ENCODE results near the gene TMEM54. TPM values are rescaled to one million over a fixed set of nuclear protein-coding genes. Genes with fewer than 3 reads are reported as not detected.

TMEM54 gene
- total RNA-seq, 4 donors from 2014 or later = 330 to 1,204 (median 846) TPM

- H3K4me1 ChIP-seq = peaks cover 10 to 30% (median 24%) of the 10 kb centered on the region in 4 donors
- DNase-seq = no peak
- no peaks in the 10 kb centered on the region for H3K27me3 ChIP-seq
- intact Hi-C loops (cut with DNase I; ENCODE audit: low total_unique reads) (no loop called here), in situ Hi-C loops (cut with MboI; ENCODE audit: low pct_ligation_motif_present in 1 of 4, low pct_unique_long_range_greater_than_20kb in 1 of 4, low sequenced_read_pairs in 3 of 4) (loop anchor here in 1 of 4 donors (25.0 kb wide), 1 partner anchor 114 kb away; no protein-coding TSS in a partner anchor)
- no peak for TF ChIP-seq POLR2AphosphoS5 (IDR thresholded peaks at IDR 0.05)
- no peak for TF ChIP-seq EP300 (IDR thresholded peaks at IDR 0.05; ENCODE audit: low read depth)
- no peak for TF ChIP-seq POLR2A (IDR thresholded peaks at IDR 0.05)
- H3K27ac ChIP-seq = peak overlapping the region; percentile 60 to 78 (median 78)
- no peaks in the 10 kb centered on the region for H3K9me3 ChIP-seq
- peaks cover 0 to 37% (median 17%) of the 10 kb centered on the region in 4 donors for H3K36me3 ChIP-seq
- H3K4me3 ChIP-seq = no peak overlapping the region
- WGBS, 2 donors (ENCODE audit: low coverage in 1 of 2) = 66 to 82% methylated on average over 4 to 6 of the region's 6 CpGs
These were observed 46.6 kb upstream of the TMEM54 start for GRCh38 chr1:32947669-32948389.

- in situ Hi-C loops (cut with MboI; ENCODE audit: low pct_ligation_motif_present in 1 of 4, low pct_unique_long_range_greater_than_20kb in 1 of 4, low sequenced_read_pairs in 3 of 4) (loop anchor here in 1 of 4 donors (25.0 kb wide), 1 partner anchor 116 kb away; no protein-coding TSS in a partner anchor), intact Hi-C loops (cut with DNase I; ENCODE audit: low total_unique reads) (no loop called here)
- no peak for DNase-seq
These were observed 45.2 kb upstream of the TMEM54 start for GRCh38 chr1:32946413-32946812.

GRCh38 chr1:32944180-32944579 lies 43.0 kb upstream of the TMEM54 start:
- Histone ChIP-seq H3K4me1 (peaks cover 21 to 46% (median 32%) of the 10 kb centered on the region in 4 donors), H3K27ac (no peak overlapping the region), H3K36me3 (peaks cover 0 to 48% (median 24%) of the 10 kb centered on the region in 4 donors), H3K4me3 (no peak overlapping the region), H3K9me3 (no peaks in the 10 kb centered on the region), H3K27me3 (no peaks in the 10 kb centered on the region)
- TF ChIP-seq CTCF (IDR thresholded peaks at IDR 0.05) (no peak), POLR2A (IDR thresholded peaks at IDR 0.05) (no peak), EP300 (IDR thresholded peaks at IDR 0.05; ENCODE audit: low read depth) (no peak)
- in situ Hi-C loops (cut with MboI; ENCODE audit: low pct_ligation_motif_present in 1 of 4, low pct_unique_long_range_greater_than_20kb in 1 of 4, low sequenced_read_pairs in 3 of 4) (loop anchor here in 1 of 4 donors (25.0 kb wide), 1 partner anchor 118 kb away; no protein-coding TSS in a partner anchor), intact Hi-C loops (cut with DNase I; ENCODE audit: low total_unique reads) (no loop called here)
- no peak for DNase-seq

More at GRCh38 chr1:32946413-32946812, 45.2 kb upstream of the TMEM54 start:
- Histone ChIP-seq H3K4me3 (no peak overlapping the region), H3K27ac (no peak overlapping the region), H3K9me3 (no peaks in the 10 kb centered on the region), H3K36me3 (peaks cover 0 to 48% (median 24%) of the 10 kb centered on the region in 4 donors), H3K4me1 (peaks cover 10 to 38% (median 26%) of the 10 kb centered on the region in 4 donors), H3K27me3 (no peaks in the 10 kb centered on the region)
- TF ChIP-seq POLR2A (IDR thresholded peaks at IDR 0.05) (no peak), CTCF (IDR thresholded peaks at IDR 0.05) (no peak), POLR2AphosphoS5 (IDR thresholded peaks at IDR 0.05) (no peak), EP300 (IDR thresholded peaks at IDR 0.05; ENCODE audit: low read depth) (no peak)
- WGBS, 2 donors (ENCODE audit: low coverage in 1 of 2) = 91 to 100% methylated on average over 2 of the region's 2 CpGs

GRCh38 chr1:32939655-32940371 lies 38.6 kb upstream of the TMEM54 start:
- in situ Hi-C loops (cut with MboI; ENCODE audit: low pct_ligation_motif_present in 1 of 4, low pct_unique_long_range_greater_than_20kb in 1 of 4, low sequenced_read_pairs in 3 of 4) (loop anchor here in 3 of 4 donors (10.0 to 25.0 kb wide), 3 partner anchors 65 to 135 kb away; no protein-coding TSS in a partner anchor), intact Hi-C loops (cut with DNase I; ENCODE audit: low total_unique reads) (no loop called here)
- TF ChIP-seq POLR2A (IDR thresholded peaks at IDR 0.05) = peak; percentile 29
- TF ChIP-seq POLR2AphosphoS5 (IDR thresholded peaks at IDR 0.05) = peak; percentile 20 to 69 (median 50)
- TF ChIP-seq CTCF (IDR thresholded peaks at IDR 0.05) = no peak
- 60% methylated on average over 4 of the region's 4 CpGs; no CpG with 5 or more reads in 1 of the 2 donors for WGBS, 2 donors (ENCODE audit: low coverage in 1 of 2)
- no peaks in the 10 kb centered on the region for H3K9me3 ChIP-seq
- H3K36me3 ChIP-seq = peaks cover 0 to 43% (median 14%) of the 10 kb centered on the region in 4 donors
- H3K4me1 ChIP-seq = peaks cover 17 to 64% (median 48%) of the 10 kb centered on the region in 4 donors
- no peak overlapping the region for H3K4me3 ChIP-seq
- DNase-seq = peak; percentile 54
- H3K27me3 ChIP-seq = no peaks in the 10 kb centered on the region
- H3K27ac ChIP-seq = peak overlapping the region; percentile 79 to 89 (median 86)

Measured in transverse colon (tissue), 4 donors.